Measurements from ENCODE around the gene AKAP11.

AKAP11 gene

DNA sequence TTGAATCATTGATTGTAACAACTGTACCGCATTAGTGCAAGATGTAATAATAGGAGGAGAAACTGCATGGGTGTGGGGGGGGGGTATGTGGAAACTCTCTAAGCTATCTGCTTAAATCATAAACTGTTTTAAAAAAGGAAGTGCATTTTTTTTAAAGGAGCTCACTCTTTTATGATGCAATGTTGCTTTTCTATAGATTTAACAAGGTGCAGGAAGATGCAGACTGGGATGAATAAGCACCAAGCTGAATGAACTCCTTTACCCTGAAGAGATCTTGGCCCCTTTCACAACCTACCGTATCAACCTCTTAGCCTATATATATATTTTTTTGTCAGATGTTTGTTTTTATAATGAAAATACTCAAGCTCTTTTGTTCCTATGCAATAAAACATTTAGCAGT, 95.9 kb downstream of the AKAP11 start:
- no peak for DNase-seq
- intact Hi-C loops (cut with DNase I), result no loop called here

DNA sequence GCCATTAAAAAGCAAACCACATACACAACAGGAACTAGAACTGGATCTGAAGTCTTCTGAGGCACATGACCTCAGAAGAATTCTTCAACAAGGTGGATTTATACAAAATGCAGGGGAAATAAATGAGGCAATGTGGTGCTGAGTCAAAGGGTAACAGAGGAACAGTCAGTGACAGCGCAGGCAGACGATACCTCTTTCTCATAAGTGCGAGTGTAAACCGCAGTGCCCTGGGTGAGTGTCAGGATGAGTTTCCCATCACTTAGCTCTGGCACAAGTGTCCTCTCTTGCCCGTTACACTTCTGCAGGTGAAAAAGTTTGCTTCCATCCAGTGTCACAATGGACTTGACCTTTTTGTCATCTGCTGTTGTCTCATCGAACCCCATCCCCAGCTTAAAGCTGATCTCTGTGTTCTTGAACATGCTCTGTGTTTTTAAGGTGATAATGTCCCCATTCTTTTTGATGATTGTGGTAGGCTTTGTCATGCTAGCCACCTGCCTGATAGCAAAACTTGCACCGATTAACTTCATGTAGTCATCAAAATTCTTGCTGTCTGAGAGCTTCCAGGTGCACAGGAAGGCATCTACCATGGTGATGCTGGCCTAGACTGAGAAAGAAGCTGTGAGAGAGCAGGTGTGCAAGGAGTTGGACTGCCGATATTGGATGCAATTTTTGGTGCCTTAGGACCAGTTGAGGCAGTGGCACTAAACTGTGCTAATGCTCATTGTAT, 97.3 kb downstream of the AKAP11 start:
- intact Hi-C loops (cut with DNase I), result no loop called here
- DNase-seq, result no peak

- no peak for DNase-seq
- intact Hi-C loops (cut with DNase I), result no loop called here
These were observed 98.3 kb downstream of the AKAP11 start for GRCh38 chr13:42370229-42370628.

Measured in head of caudate nucleus (tissue), 42 donors.